ENCODE results near the gene IQSEC3. TPM values are rescaled to one million over a fixed set of nuclear protein-coding genes. Genes with fewer than 3 reads are reported as not detected.

Gene IQSEC3
- total and polyA plus RNA-seq, 2 of the 13 experiments (the other 11 are each of a cell fraction or from before 2014, with no cell fraction given), result not detected

GRCh38 chr12:54750-55535 is 11.6 kb upstream of the IQSEC3 start:
- Histone ChIP-seq H2AFZ (ENCODE audit: low read length) (no peak overlapping the region), H4K20me1 (ENCODE audit: insufficient read depth, low read length) (no peaks in the 10 kb centered on the region), H3K4me3 (replicated peaks in 1 of 3; ENCODE audit: insufficient read depth in 1 of 3, low read depth in 2 of 3, low read length in 3 of 3) (no peak overlapping the region), H3K4me1 (ENCODE audit: insufficient read depth, low read length) (no peaks in the 10 kb centered on the region), H3K36me3 (replicated peaks in 1 of 2; ENCODE audit: control insufficient read depth in 1 of 2, insufficient read depth in 2 of 2, low read length in 2 of 2) (no peaks in the 10 kb centered on the region), H3K27me3 (ENCODE audit: control insufficient read depth in 1 of 2, insufficient read depth in 2 of 2, low read length in 2 of 2) (peaks cover 7 to 52% of the 10 kb centered on the region in 2 experiments; a peak in 4 of 5 replicates), H3K27ac (ENCODE audit: extremely low read length, insufficient read depth, low read length) (no peak overlapping the region), H3K79me2 (ENCODE audit: insufficient read depth, low read length) (no peaks in the 10 kb centered on the region), H3K4me2 (ENCODE audit: low read depth, low read length) (no peak overlapping the region), H3K9ac (ENCODE audit: insufficient read depth, low read depth, low read length) (no peak overlapping the region), H3K9me3 (ENCODE audit: low read length) (no peaks in the 10 kb centered on the region)
- TF ChIP-seq ATF7 (IDR thresholded peaks at IDR 0.05), result peak; percentile 78
- no peak for TF ChIP-seq ATF7 (CRISPR knock-in tag; IDR thresholded peaks at IDR 0.05)
- TF ChIP-seq, protein P1, sequence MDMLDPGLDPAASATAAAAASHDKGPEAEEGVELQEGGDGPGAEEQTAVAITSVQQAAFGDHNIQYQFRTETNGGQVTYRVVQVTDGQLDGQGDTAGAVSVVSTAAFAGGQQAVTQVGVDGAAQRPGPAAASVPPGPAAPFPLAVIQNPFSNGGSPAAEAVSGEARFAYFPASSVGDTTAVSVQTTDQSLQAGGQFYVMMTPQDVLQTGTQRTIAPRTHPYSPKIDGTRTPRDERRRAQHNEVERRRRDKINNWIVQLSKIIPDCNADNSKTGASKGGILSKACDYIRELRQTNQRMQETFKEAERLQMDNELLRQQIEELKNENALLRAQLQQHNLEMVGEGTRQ (IDR thresholded peaks at IDR 0.05; ENCODE audit: low read depth, low read length), result 0 out of 2 replicates have a peak, but pooled peaks have one; percentile 9
- TF ChIP-seq, protein P1 (CRISPR knock-in tag; IDR thresholded peaks at IDR 0.05; ENCODE audit: borderline replicate concordance), result no peak
- TF ChIP-seq MED1 (CRISPR knock-in tag; IDR thresholded peaks at IDR 0.05), result no peak
- 0 out of 2 replicates have a peak, but pooled peaks have one; percentile 33 for TF ChIP-seq ZNF629 (CRISPR knock-in tag; conservative IDR thresholded peaks at IDR 0.05)
- no peak for TF ChIP-seq ELF1 (CRISPR knock-in tag; IDR thresholded peaks at IDR 0.05)
- TF ChIP-seq CREB1 (IDR thresholded peaks at IDR 0.05), result peak; percentile 81
- no peak for TF ChIP-seq CREB1 (CRISPR knock-in tag; IDR thresholded peaks at IDR 0.05)
- FAIRE-seq (no peak), ATAC-seq (peak; percentile 15; the same call in 1 of the 3 replicates), DNase-seq (ENCODE audit: low spot score) (no peak)
- ChIA-PET POLR2A (no interaction called here), CTCF (ENCODE audit: low intra/inter-chr PET ratio, low total read pairs) (no interaction called here)
- no TSS peak for BruUV-seq (replicated peaks)
- in situ Hi-C loops (cut with HindIII; ENCODE audit: extremely low pct_ligation_motif_present, low pct_unique_long_range_greater_than_20kb), result no loop called here
- WGBS (ENCODE audit: low lambda C conversion rate), result 23% methylated on average over 13 of the region's 13 CpGs
- intact Hi-C loops (cut with micrococcal nuclease; ENCODE audit: unreplicated experiment), result no loop called here
